ENCODE measurements around the gene ITFG1.
"Not testable (repeated sequence)": the region's sequence is repeated elsewhere in the genome, so short reads cannot be mapped to it uniquely, and the experiment has no call there.

The ITFG1 gene

GRCh38 chr16:47229053-47230050 is 231.5 kb downstream of the ITFG1 start:
- DNase-seq, result no peak

- no peak for DNase-seq
These were observed 232.6 kb downstream of the ITFG1 start for GRCh38 chr16:47228241-47228640.

- DNase-seq, result no peak
These were observed 247.0 kb downstream of the ITFG1 start for GRCh38 chr16:47213761-47214440.

- DNase-seq, result no peak
These were observed 249.6 kb downstream of the ITFG1 start for GRCh38 chr16:47211218-47211617.

GRCh38 chr16:47204736-47205504 is 255.9 kb downstream of the ITFG1 start:
- no peak for DNase-seq

GRCh38 chr16:47203433-47203832 is 257.4 kb downstream of the ITFG1 start:
- DNase-seq, result not testable (repeated sequence)

GRCh38 chr16:47198180-47198575 is 262.7 kb downstream of the ITFG1 start:
- DNase-seq, result no peak

GRCh38 chr16:47197536-47198179 is 263.2 kb downstream of the ITFG1 start:
- DNase-seq, result no peak

- no peak for DNase-seq
These were observed 264.4 kb downstream of the ITFG1 start for GRCh38 chr16:47196457-47196856.

GRCh38 chr16:47182318-47182717 is 278.5 kb downstream of the ITFG1 start:
- DNase-seq, result no peak

- not testable (repeated sequence) for DNase-seq
These were observed 279.8 kb downstream of the ITFG1 start for GRCh38 chr16:47181066-47181465.

- no peak for DNase-seq
These were observed 280.8 kb downstream of the ITFG1 start for GRCh38 chr16:47180073-47180472.

GRCh38 chr16:47175152-47175551 is 285.7 kb downstream of the ITFG1 start:
- DNase-seq, result no peak

GRCh38 chr16:47162670-47163420 is 298.0 kb downstream of the ITFG1 start:
- no peak for DNase-seq

GRCh38 chr16:47161464-47161863 is 299.4 kb downstream of the ITFG1 start:
- no peak for DNase-seq

GRCh38 chr16:47160422-47160821 is 300.4 kb downstream of the ITFG1 start:
- DNase-seq, result no peak

GRCh38 chr16:47158992-47159391 is 301.9 kb downstream of the ITFG1 start:
- no peak for DNase-seq

- DNase-seq, result no peak
These were observed 304.1 kb downstream of the ITFG1 start for GRCh38 chr16:47156680-47157215.

GRCh38 chr16:47152501-47152900 is 308.4 kb downstream of the ITFG1 start:
- not testable (repeated sequence) for DNase-seq

GRCh38 chr16:47150067-47150466 is 310.8 kb downstream of the ITFG1 start:
- no peak for DNase-seq

GRCh38 chr16:47144559-47144877 is 316.3 kb downstream of the ITFG1 start:
- DNase-seq, result no peak

Data from RPMI8226 (cell line).